ENCODE data around the gene HMCN2.

- TF ChIP-seq POLR2A (IDR thresholded peaks at IDR 0.05) (no peak), POLR2AphosphoS5 (IDR thresholded peaks at IDR 0.05) (no peak)
- TF ChIP-seq, protein P1, sequence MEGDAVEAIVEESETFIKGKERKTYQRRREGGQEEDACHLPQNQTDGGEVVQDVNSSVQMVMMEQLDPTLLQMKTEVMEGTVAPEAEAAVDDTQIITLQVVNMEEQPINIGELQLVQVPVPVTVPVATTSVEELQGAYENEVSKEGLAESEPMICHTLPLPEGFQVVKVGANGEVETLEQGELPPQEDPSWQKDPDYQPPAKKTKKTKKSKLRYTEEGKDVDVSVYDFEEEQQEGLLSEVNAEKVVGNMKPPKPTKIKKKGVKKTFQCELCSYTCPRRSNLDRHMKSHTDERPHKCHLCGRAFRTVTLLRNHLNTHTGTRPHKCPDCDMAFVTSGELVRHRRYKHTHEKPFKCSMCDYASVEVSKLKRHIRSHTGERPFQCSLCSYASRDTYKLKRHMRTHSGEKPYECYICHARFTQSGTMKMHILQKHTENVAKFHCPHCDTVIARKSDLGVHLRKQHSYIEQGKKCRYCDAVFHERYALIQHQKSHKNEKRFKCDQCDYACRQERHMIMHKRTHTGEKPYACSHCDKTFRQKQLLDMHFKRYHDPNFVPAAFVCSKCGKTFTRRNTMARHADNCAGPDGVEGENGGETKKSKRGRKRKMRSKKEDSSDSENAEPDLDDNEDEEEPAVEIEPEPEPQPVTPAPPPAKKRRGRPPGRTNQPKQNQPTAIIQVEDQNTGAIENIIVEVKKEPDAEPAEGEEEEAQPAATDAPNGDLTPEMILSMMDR (IDR thresholded peaks at IDR 0.05) = no peak
Observed at GRCh38 chr9:130304643-130305042, 39.1 kb downstream of the HMCN2 start.

Measured in stomach (tissue), 4 donors.